Measurements from ENCODE around the gene MMD2.

MMD2 gene

DNA sequence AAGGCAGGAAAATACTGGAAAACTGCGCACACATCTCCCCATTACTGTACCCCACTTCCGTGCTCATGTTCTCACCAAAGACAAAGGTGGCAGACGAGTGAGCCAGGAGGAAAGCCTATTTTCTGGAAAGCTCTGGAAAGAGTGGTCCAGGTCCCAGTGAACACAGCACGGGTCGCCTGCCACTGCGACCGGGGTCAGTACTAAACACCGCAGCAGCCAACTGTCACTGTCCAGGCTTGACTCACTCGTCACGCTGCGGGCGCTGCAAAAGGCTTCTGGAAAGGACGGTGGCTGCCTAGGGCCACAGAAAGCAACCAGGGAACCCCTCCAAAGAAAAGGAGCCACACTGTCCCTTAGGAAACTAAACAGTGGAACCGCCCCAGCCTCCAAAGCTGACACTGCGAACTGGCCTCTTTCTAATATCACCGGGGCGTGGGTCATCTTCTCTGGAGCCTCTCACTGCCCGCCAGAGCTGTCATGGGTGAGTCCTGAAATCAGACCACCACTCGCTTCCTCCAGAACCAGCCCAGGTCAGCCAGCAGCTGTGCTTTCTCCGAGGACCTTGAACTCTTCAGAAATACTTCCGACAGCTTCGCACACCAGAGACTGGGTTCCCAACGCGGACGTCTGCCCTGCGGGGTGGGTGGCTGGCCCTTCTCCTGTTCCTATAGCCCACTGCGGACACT, 79.4 kb downstream of the MMD2 start:
- TF ChIP-seq, protein P1, sequence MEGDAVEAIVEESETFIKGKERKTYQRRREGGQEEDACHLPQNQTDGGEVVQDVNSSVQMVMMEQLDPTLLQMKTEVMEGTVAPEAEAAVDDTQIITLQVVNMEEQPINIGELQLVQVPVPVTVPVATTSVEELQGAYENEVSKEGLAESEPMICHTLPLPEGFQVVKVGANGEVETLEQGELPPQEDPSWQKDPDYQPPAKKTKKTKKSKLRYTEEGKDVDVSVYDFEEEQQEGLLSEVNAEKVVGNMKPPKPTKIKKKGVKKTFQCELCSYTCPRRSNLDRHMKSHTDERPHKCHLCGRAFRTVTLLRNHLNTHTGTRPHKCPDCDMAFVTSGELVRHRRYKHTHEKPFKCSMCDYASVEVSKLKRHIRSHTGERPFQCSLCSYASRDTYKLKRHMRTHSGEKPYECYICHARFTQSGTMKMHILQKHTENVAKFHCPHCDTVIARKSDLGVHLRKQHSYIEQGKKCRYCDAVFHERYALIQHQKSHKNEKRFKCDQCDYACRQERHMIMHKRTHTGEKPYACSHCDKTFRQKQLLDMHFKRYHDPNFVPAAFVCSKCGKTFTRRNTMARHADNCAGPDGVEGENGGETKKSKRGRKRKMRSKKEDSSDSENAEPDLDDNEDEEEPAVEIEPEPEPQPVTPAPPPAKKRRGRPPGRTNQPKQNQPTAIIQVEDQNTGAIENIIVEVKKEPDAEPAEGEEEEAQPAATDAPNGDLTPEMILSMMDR (IDR thresholded peaks at IDR 0.05; ENCODE audit: insufficient read depth, low read depth, low read length, missing control alignments): no peak
- no peak for DNase-seq (ENCODE audit: low read depth)
- H3K4me3 ChIP-seq (ENCODE audit: low read length): no peak overlapping the region

DNA sequence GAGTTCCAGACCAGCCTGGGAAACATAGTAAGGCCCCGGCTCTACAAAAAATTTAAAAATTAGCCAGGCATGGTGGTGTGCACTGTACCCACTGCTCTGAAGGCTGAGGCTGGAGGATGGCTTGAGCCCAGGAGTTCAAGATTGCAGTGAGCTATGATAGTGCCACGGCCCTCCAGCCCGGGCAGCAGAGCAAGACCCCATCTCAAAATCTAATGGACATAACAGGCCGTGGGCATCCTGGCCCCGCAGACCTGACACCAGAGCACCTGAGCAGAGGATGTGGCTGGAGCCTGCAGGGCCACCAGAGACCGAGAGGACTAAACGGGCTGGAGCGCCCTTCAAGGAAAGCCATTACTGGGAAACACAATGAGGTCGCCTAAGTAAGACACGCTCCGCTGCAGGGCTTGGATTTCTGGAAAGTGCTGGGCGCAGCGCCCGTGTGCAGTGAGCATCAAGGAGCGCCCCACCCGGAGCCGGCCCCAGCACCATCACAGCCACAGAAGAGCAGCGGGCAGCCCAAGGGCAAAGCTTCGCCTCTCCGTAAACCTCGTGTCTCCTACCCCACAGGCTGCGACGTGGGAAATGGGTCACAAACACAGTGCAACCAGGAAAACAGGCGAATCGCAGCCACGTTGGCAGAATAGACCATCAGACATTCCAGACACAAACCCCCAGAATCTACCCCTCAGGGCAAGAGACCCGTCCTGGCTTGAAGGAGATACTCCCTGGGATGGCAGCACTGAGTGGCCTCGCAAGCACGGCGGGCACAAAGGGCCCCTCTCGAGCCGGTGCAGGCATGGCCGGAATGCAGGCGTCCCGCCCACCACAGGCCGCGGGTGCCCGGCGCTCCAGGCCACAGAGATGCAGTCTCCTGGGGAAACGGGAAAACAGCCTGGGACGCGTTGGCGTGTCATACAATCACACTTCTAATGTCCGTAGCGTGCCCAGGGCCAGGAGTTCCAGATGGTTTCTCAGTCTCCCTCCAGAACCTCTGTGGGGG, 80.4 kb downstream of the MMD2 start:
- no peak for DNase-seq (ENCODE audit: low read depth)
- TF ChIP-seq, protein P1 (IDR thresholded peaks at IDR 0.05; ENCODE audit: insufficient read depth, low read depth, low read length, missing control alignments): no peak
- no peak overlapping the region for H3K4me3 ChIP-seq (ENCODE audit: low read length)

GRCh38 chr7:4876586-4876985, 82.4 kb downstream of the MMD2 start:
- no peak overlapping the region for H3K4me3 ChIP-seq (ENCODE audit: low read length)
- TF ChIP-seq, protein P1 (IDR thresholded peaks at IDR 0.05; ENCODE audit: insufficient read depth, low read depth, low read length, missing control alignments): no peak
- DNase-seq (ENCODE audit: low read depth): no peak

GRCh38 chr7:4875391-4875790, 83.6 kb downstream of the MMD2 start:
- no peak overlapping the region for H3K4me3 ChIP-seq (ENCODE audit: low read length)
- TF ChIP-seq, protein P1 (IDR thresholded peaks at IDR 0.05; ENCODE audit: insufficient read depth, low read depth, low read length, missing control alignments): no peak
- DNase-seq (ENCODE audit: low read depth): no peak

- H3K4me3 ChIP-seq (ENCODE audit: low read length): no peak overlapping the region
- TF ChIP-seq, protein P1 (IDR thresholded peaks at IDR 0.05; ENCODE audit: insufficient read depth, low read depth, low read length, missing control alignments): no peak
- DNase-seq (ENCODE audit: low read depth): no peak
These were observed 85.7 kb downstream of the MMD2 start for GRCh38 chr7:4873071-4873944.

- no peak for DNase-seq (ENCODE audit: low read depth)
- TF ChIP-seq, protein P1 (IDR thresholded peaks at IDR 0.05; ENCODE audit: insufficient read depth, low read depth, low read length, missing control alignments): no peak
- no peak overlapping the region for H3K4me3 ChIP-seq (ENCODE audit: low read length)
These were observed 86.9 kb downstream of the MMD2 start for GRCh38 chr7:4871930-4872675.
